CD4-positive, alpha-beta memory T cell (primary cell): Measurements from ENCODE around the gene CDH2. TPM values are rescaled to one million over a fixed set of nuclear protein-coding genes. Genes with fewer than 3 reads are reported as not detected.

ENCODE experiments used
- CTCF ChIA-PET: fragments of 350-600 bp; sonication (Branson Sonifier 250); formaldehyde crosslinking; loops from one replicate; lab custom pipeline; 2021; ENCODE audit warnings: inconsistent platforms; ENCODE audit not compliant: partially characterized antibody; lab: Charles Lee
- POLR2A ChIA-PET: fragments of 350-600 bp; sonication (Branson Sonifier 250); formaldehyde crosslinking; loops from one replicate; lab custom pipeline; 2021; ENCODE audit not compliant: partially characterized antibody; lab: Charles Lee
- DNase-seq, 5 donors: peaks; one replicate each; pipeline versions ENCODE4 v3.0.0 to v3.0.0-alpha.2; 2020 to 2022; ENCODE audit warnings: mixed read lengths in 1 of 5
- H3K27ac ChIP-seq: one replicate; pipeline ENCODE4 v1.7.0; 2013; ENCODE audit warnings: low read depth, low read length
- H3K27me3 ChIP-seq: 2 replicates; pipeline ENCODE4 v1.7.0; 2013; ENCODE audit warnings: mild to moderate bottlenecking, low read length, moderate library complexity; ENCODE audit not compliant: insufficient read depth
- H3K36me3 ChIP-seq: 2 replicates; pipeline ENCODE4 v1.7.0; 2013; ENCODE audit warnings: mild to moderate bottlenecking, low read length, moderate library complexity; ENCODE audit not compliant: insufficient read depth
- H3K4me1 ChIP-seq: 2 replicates; pipeline ENCODE4 v1.7.0; 2013; ENCODE audit warnings: mild to moderate bottlenecking, low read length, moderate library complexity; ENCODE audit not compliant: insufficient read depth
- H3K4me3 ChIP-seq, 2 donors: one replicate each; pipeline ENCODE4 v1.7.0; 2013; ENCODE audit warnings: low read length in 2 of 2, mild to moderate bottlenecking in 1 of 2
- H3K9me3 ChIP-seq, 2 donors: one replicate each; pipeline ENCODE4 v1.7.0; 2013; ENCODE audit warnings: low read length in 2 of 2, control low read depth in 1 of 2; ENCODE audit not compliant: control insufficient read depth in 1 of 2
- H3K27ac Mint-ChIP-seq, 7 donors: one replicate each; pipeline ENCODE4 v1.8.0; 2020 to 2021; ENCODE audit warnings: mixed read lengths in 7 of 7, mild to moderate bottlenecking in 6 of 7, inconsistent platforms in 3 of 7, moderate library complexity in 3 of 7
- H3K27me3 Mint-ChIP-seq, 2 donors: one replicate each; pipeline ENCODE4 v1.8.0; 2020 to 2021; ENCODE audit warnings: mixed read lengths in 2 of 2
- H3K36me3 Mint-ChIP-seq, 2 donors: one replicate each; pipeline ENCODE4 v1.8.0; 2020 to 2021; ENCODE audit warnings: mixed read lengths in 2 of 2, inconsistent platforms in 1 of 2, mild to moderate bottlenecking in 1 of 2
- H3K4me1 Mint-ChIP-seq, 4 donors: one replicate each; pipeline ENCODE4 v1.8.0; 2020 to 2021; ENCODE audit warnings: mixed read lengths in 4 of 4, mild to moderate bottlenecking in 1 of 4
- H3K4me3 Mint-ChIP-seq, 8 donors: one replicate each; pipeline ENCODE4 v1.8.0; 2020 to 2021; ENCODE audit warnings: mixed read lengths in 8 of 8, mild to moderate bottlenecking in 7 of 8, moderate library complexity in 6 of 8, inconsistent platforms in 3 of 8
- H3K9me3 Mint-ChIP-seq, 8 donors: one replicate each; pipeline ENCODE4 v1.8.0; 2020 to 2021; ENCODE audit warnings: mixed read lengths in 8 of 8, mild to moderate bottlenecking in 5 of 8, inconsistent platforms in 3 of 8, moderate library complexity in 1 of 8
- intact Hi-C: fragments of 100-400 bp; cut with micrococcal nuclease; formaldehyde crosslinking; loops from one replicate; pipeline ENCODE4 v1.15.1; 2023
- polyA plus RNA-seq, 2 donors: library from polyadenylated mRNA; unstranded; fragments of 300-500 nt; fragmentation: Illumina TruSeq; gene quantifications; one replicate each; pipeline ENCODE4 v1.2.3, GENCODE V29; 2021
- total RNA-seq, 2 experiments: library from RNA; stranded (reverse); gene quantifications; one replicate each; pipeline ENCODE4 v1.2.3, GENCODE V29; 2021

The CDH2 gene
- total and polyA plus RNA-seq, 4 experiments from 2014 or later: not detected

GRCh38 chr18:27995770-27996502 lies 181.0 kb downstream of the CDH2 start:
- H3K4me1 ChIP-seq: no peaks in the 10 kb centered on the region
- Mint-ChIP-seq H3K4me3 (no peak overlapping the region), H3K9me3 (peaks cover 5 to 23% (median 12%) of the 10 kb centered on the region in 8 donors), H3K27me3 (no peaks in the 10 kb centered on the region), H3K4me1 (no peaks in the 10 kb centered on the region), H3K36me3 (no peaks in the 10 kb centered on the region), H3K27ac (no peak overlapping the region)
- no peaks in the 10 kb centered on the region for H3K9me3 ChIP-seq
- intact Hi-C loops: no loop called here
- no peak overlapping the region for H3K4me3 ChIP-seq
- CTCF ChIA-PET: no interaction called here
- POLR2A ChIA-PET: no interaction called here
- no peaks in the 10 kb centered on the region for H3K27me3 ChIP-seq
- H3K27ac ChIP-seq: no peak overlapping the region
- no peak for DNase-seq
- H3K36me3 ChIP-seq: no peaks in the 10 kb centered on the region

DNA sequence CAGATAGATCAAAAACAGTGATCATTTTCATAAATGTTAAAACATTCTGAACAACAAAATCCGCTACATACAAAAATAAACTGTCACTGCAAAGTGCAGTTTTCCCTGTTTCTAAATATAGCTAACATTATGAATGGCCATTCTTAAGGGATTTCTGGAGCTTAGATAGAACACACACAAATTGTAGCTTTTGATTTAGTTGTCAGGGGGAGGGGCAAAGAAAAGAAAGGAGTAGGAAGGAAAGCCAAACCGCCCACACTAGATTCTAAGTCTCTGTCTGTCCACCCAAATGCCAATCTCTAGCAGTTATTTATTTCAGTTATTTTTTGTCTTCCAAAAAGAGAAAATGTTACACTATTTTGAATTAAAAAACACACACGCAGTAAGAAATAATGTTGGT lies 182.4 kb downstream of the CDH2 start:
- Mint-ChIP-seq H3K36me3 (no peaks in the 10 kb centered on the region), H3K9me3 (peaks cover 4 to 15% (median 11%) of the 10 kb centered on the region in 8 donors), H3K27ac (no peak overlapping the region), H3K4me1 (no peaks in the 10 kb centered on the region), H3K4me3 (no peak overlapping the region), H3K27me3 (no peaks in the 10 kb centered on the region)
- no peaks in the 10 kb centered on the region for H3K36me3 ChIP-seq
- no peaks in the 10 kb centered on the region for H3K27me3 ChIP-seq
- DNase-seq: no peak
- CTCF ChIA-PET: no interaction called here
- POLR2A ChIA-PET: no interaction called here
- H3K27ac ChIP-seq: no peak overlapping the region
- intact Hi-C loops: no loop called here
- H3K9me3 ChIP-seq: no peaks in the 10 kb centered on the region
- H3K4me3 ChIP-seq: no peak overlapping the region
- no peaks in the 10 kb centered on the region for H3K4me1 ChIP-seq

DNA sequence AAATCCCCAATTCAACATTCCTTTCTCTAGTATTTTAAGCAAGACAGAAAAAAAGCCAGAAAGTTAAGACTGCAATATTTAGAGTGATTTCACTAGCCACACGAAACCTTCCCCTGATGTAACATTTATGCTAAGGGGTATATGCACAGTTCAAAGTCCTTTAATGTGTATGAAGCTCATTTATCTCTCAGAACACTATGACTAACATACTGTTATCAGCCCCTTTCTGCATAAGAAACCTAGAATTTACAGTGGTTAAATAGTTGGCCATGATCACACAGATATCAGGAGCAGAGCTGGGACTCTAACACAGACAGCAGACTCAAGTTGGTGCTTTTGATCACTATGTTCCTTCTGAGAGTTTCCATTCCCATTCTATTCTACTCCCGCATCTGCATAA lies 185.5 kb downstream of the CDH2 start:
- no peaks in the 10 kb centered on the region for H3K4me1 ChIP-seq
- Mint-ChIP-seq H3K36me3 (no peaks in the 10 kb centered on the region), H3K4me3 (no peak overlapping the region), H3K9me3 (peaks cover 0 to 8% (median 3%) of the 10 kb centered on the region in 8 donors), H3K27me3 (no peaks in the 10 kb centered on the region), H3K27ac (no peak overlapping the region), H3K4me1 (no peaks in the 10 kb centered on the region)
- H3K27ac ChIP-seq: no peak overlapping the region
- POLR2A ChIA-PET: no interaction called here
- CTCF ChIA-PET: no interaction called here
- no peaks in the 10 kb centered on the region for H3K27me3 ChIP-seq
- no peaks in the 10 kb centered on the region for H3K9me3 ChIP-seq
- H3K4me3 ChIP-seq: no peak overlapping the region
- intact Hi-C loops: no loop called here
- DNase-seq: no peak
- H3K36me3 ChIP-seq: no peaks in the 10 kb centered on the region

DNA sequence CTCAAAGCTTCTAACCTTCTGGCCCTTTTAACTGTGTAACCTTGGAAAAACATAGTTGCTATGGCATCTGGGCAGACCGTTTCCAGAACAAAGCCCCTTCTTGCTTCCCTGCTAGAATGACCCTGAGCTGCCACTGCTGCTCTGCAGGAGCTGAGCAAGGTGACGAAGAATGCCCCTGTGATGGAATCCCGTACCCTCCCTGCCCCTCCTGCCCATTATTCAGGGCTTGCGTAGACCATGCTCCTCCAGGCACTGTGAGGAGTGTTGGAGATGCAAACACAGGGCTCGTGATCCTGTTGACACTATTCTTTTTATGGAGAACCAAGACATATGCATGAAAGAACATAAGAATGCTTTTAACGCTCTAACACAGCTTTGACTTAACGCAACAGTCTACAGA lies 191.1 kb downstream of the CDH2 start:
- Histone ChIP-seq H3K27me3 (no peaks in the 10 kb centered on the region), H3K9me3 (no peaks in the 10 kb centered on the region), H3K27ac (no peak overlapping the region), H3K36me3 (no peaks in the 10 kb centered on the region), H3K4me1 (no peaks in the 10 kb centered on the region), H3K4me3 (no peak overlapping the region)
- CTCF ChIA-PET: no interaction called here
- DNase-seq: no peak
- Mint-ChIP-seq H3K4me3 (no peak overlapping the region), H3K27ac (no peak overlapping the region), H3K27me3 (no peaks in the 10 kb centered on the region), H3K36me3 (no peaks in the 10 kb centered on the region), H3K4me1 (no peaks in the 10 kb centered on the region), H3K9me3 (peaks cover 2 to 20% (median 10%) of the 10 kb centered on the region in 8 donors)
- POLR2A ChIA-PET: no interaction called here
- intact Hi-C loops: no loop called here

DNA sequence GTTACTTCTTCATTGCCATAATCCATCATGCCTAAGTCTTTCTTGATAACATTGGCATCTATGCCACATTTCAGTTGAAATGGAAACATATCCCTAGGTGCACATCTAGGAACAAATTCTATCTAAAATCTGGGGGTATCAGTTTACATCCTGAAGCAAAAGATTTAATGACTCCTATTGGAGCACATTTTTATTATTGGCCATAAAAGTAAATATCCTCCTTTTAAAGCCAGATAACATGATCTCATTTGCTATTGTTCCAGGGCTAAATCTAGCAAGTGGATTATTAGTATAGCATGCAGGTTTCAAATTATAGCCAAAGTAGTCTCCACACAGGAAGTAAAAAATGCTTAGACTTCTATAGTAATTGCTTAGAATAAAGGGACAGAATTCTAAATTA lies 193.2 kb downstream of the CDH2 start:
- Mint-ChIP-seq H3K27me3 (no peaks in the 10 kb centered on the region), H3K4me1 (no peaks in the 10 kb centered on the region), H3K9me3 (peaks cover 2 to 25% (median 13%) of the 10 kb centered on the region in 8 donors), H3K27ac (no peak overlapping the region), H3K36me3 (no peaks in the 10 kb centered on the region), H3K4me3 (no peak overlapping the region)
- H3K27me3 ChIP-seq: no peaks in the 10 kb centered on the region
- DNase-seq: no peak
- no peak overlapping the region for H3K27ac ChIP-seq
- CTCF ChIA-PET: no interaction called here
- POLR2A ChIA-PET: no interaction called here
- H3K4me3 ChIP-seq: no peak overlapping the region
- intact Hi-C loops: no loop called here
- no peaks in the 10 kb centered on the region for H3K9me3 ChIP-seq
- no peaks in the 10 kb centered on the region for H3K36me3 ChIP-seq
- H3K4me1 ChIP-seq: no peaks in the 10 kb centered on the region

- Histone ChIP-seq H3K9me3 (no peaks in the 10 kb centered on the region), H3K4me3 (no peak overlapping the region), H3K4me1 (no peaks in the 10 kb centered on the region), H3K36me3 (no peaks in the 10 kb centered on the region), H3K27me3 (no peaks in the 10 kb centered on the region), H3K27ac (no peak overlapping the region)
- Mint-ChIP-seq H3K9me3 (peaks cover 0 to 29% (median 17%) of the 10 kb centered on the region in 8 donors), H3K36me3 (no peaks in the 10 kb centered on the region), H3K27me3 (no peaks in the 10 kb centered on the region), H3K4me3 (no peak overlapping the region), H3K4me1 (no peaks in the 10 kb centered on the region), H3K27ac (no peak overlapping the region)
- CTCF ChIA-PET: no interaction called here
- POLR2A ChIA-PET: no interaction called here
- intact Hi-C loops: no loop called here
- DNase-seq: no peak
These were observed 200.0 kb downstream of the CDH2 start for GRCh38 chr18:27976806-27977408.

- Mint-ChIP-seq H3K27ac (no peak overlapping the region), H3K4me3 (no peak overlapping the region), H3K4me1 (no peaks in the 10 kb centered on the region), H3K9me3 (peaks cover 0 to 20% (median 15%) of the 10 kb centered on the region in 8 donors), H3K27me3 (no peaks in the 10 kb centered on the region), H3K36me3 (no peaks in the 10 kb centered on the region)
- DNase-seq: no peak
- POLR2A ChIA-PET: no interaction called here
- CTCF ChIA-PET: no interaction called here
- H3K4me3 ChIP-seq: no peak overlapping the region
- no peak overlapping the region for H3K27ac ChIP-seq
- no peaks in the 10 kb centered on the region for H3K4me1 ChIP-seq
- intact Hi-C loops: no loop called here
- H3K36me3 ChIP-seq: no peaks in the 10 kb centered on the region
- H3K9me3 ChIP-seq: no peaks in the 10 kb centered on the region
- no peaks in the 10 kb centered on the region for H3K27me3 ChIP-seq
These were observed 206.6 kb downstream of the CDH2 start for GRCh38 chr18:27970321-27970720.
